GM18511 (cell line): ENCODE data around the gene TMSB10.
A peak's percentile ranks its signal among the peaks of the same experiment; 100 is the strongest.

Experiments
- ATAC-seq: cut with Tn5 transposase; IDR thresholded peaks from one replicate; pipeline ENCODE4 v1.9.1; 2021; ENCODE audit warnings: mild to moderate bottlenecking, moderate library complexity; ENCODE audit not compliant: unreplicated experiment

TMSB10 gene

GRCh38 chr2:84879584-84880394, 25.7 kb upstream of the TMSB10 start:
- ATAC-seq = peak; percentile 61

- ATAC-seq = no peak
These were observed 25.1 kb upstream of the TMSB10 start for GRCh38 chr2:84880395-84880644.

- peak; percentile 20 for ATAC-seq
These were observed 24.6 kb upstream of the TMSB10 start, which contains the start of gene TRABD2A for GRCh38 chr2:84880645-84881521. Gene TRABD2A (minus strand): TSS chr2:84881084. CDS start chr2:84881039, 45 bp downstream.

- ATAC-seq = peak; percentile 66
These were observed 23.7 kb upstream of the TMSB10 start for GRCh38 chr2:84881581-84882413.

- no peak for ATAC-seq
These were observed 23.1 kb upstream of the TMSB10 start for GRCh38 chr2:84882414-84882738.

GRCh38 chr2:84882775-84883550, 22.5 kb upstream of the TMSB10 start:
- no peak for ATAC-seq

- no peak for ATAC-seq
These were observed 21.0 kb upstream of the TMSB10 start for GRCh38 chr2:84884449-84884848.

GRCh38 chr2:84885111-84885510, 20.3 kb upstream of the TMSB10 start:
- no peak for ATAC-seq

- no peak for ATAC-seq
These were observed 18.7 kb upstream of the TMSB10 start for GRCh38 chr2:84886791-84887190.

- peak; percentile 99 for ATAC-seq
These were observed 16.8 kb upstream of the TMSB10 start for GRCh38 chr2:84888401-84889276.

GRCh38 chr2:84889332-84889731, 16.1 kb upstream of the TMSB10 start:
- peak; percentile 9 for ATAC-seq

- ATAC-seq = no peak
These were observed 14.0 kb upstream of the TMSB10 start for GRCh38 chr2:84891355-84892010.

- no peak for ATAC-seq
These were observed 11.3 kb upstream of the TMSB10 start for GRCh38 chr2:84894131-84894586.

GRCh38 chr2:84894758-84895520, 10.5 kb upstream of the TMSB10 start:
- peak; percentile 28 for ATAC-seq

GRCh38 chr2:84896567-84896966, 8.9 kb upstream of the TMSB10 start:
- ATAC-seq = no peak

GRCh38 chr2:84897773-84898172, 7.7 kb upstream of the TMSB10 start:
- ATAC-seq = peak; percentile 32

- ATAC-seq = no peak
These were observed 5.9 kb upstream of the TMSB10 start for GRCh38 chr2:84899304-84900204.
